Bone marrow (tissue), 2 donors: Measurements from ENCODE around the gene DMAC2L.
"Not testable (repeated sequence)": the region's sequence is repeated elsewhere in the genome, so short reads cannot be mapped to it uniquely, and the experiment has no call there.

Experiments used
- DNase-seq, 2 donors: peaks; one replicate each; lab custom pipeline; 2025; lab: John Stamatoyannopoulos, UW

Gene DMAC2L

DNA sequence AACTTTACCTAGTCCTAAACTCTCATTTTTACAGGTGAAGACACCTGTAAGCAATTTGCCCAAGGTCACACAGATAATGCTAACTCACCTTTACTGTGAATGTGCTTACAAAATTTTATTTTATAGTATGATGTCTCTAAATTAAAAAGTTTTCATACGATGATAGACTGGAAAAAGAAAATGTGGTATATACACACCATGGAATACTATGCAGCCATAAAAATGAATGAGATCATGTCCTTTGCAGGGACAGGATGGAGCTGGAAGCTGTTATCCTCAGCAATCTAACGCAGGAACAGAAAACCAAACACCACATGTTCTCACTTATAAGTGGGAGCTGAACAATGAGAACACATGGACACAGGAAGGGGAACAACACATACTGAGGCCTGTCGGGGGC is 44.2 kb downstream of the DMAC2L start:
- DNase-seq: not testable (repeated sequence)

DNA sequence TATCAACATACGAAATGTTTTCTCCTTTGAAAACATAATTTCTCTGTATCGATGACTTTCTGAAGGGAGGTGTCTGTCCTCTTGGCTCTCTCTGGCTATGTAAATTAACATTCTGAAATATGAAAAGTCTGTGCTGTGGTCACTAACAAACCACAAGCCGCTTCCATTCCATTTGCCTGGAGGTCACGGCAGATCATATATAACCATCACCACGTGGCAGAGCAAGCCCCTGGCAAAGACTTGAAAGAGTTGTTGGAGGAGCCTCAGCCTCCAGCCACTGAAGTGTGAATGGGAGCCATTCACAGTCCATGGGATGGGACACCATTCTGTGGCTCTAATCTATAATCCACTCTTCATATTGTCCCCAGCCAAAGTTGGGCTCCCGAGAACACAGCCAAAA is 45.0 kb downstream of the DMAC2L start:
- DNase-seq: no peak

DNA sequence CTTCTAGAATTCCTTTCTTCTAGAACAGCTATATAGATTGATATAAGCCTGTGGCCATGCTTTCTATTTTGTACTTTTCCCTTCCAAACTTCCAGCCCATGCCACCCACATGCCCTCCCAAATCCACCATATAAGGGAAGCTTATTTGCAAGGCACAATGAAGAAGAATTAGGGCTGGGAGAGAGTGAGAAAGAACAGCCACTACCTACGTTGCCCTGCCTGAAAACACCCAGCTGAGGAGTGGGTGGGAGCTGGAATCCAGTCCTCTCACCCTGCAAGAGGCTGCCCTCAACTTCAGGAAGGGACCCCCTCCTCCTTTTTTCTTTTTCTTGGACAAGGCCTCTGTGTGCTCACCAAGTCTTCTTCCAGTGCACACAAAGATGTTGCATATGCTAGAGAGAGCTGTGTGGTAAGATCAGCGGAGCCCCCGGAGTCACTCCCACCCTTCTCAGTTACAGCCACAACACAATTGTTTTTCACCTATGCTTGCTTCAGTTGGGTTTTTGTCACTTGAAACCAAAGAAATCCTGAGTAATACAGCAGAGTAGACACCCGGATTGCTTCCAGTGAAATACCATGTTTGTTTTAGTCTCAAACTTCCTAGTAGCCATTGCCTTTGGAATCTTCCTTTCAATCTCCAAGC is 45.8 kb downstream of the DMAC2L start:
- DNase-seq: no peak

DNA sequence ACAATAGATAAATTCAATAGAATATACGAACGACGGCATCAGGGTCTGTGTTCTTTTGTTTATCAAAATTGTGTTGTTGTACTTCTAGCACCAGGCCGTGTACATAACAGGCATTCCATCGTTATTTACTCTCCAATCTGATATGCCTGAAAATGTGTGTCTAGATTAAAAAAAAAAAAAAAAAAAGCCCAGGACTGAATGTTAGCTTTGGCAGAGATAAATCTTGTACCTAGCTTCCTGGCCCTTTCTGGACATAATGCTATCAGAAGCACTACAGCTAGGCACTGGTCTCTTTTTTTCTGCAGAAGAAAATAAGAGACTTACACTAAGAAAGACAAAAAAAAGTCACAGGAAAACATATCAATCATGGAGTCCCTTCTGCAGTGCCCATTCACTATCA is 47.5 kb downstream of the DMAC2L start:
- DNase-seq: no peak

- DNase-seq: no peak
Observed at GRCh38 chr14:50360093-50360492, 48.0 kb downstream of the DMAC2L start.

- no peak for DNase-seq
Observed at GRCh38 chr14:50360851-50361250, 48.7 kb downstream of the DMAC2L start.

DNA sequence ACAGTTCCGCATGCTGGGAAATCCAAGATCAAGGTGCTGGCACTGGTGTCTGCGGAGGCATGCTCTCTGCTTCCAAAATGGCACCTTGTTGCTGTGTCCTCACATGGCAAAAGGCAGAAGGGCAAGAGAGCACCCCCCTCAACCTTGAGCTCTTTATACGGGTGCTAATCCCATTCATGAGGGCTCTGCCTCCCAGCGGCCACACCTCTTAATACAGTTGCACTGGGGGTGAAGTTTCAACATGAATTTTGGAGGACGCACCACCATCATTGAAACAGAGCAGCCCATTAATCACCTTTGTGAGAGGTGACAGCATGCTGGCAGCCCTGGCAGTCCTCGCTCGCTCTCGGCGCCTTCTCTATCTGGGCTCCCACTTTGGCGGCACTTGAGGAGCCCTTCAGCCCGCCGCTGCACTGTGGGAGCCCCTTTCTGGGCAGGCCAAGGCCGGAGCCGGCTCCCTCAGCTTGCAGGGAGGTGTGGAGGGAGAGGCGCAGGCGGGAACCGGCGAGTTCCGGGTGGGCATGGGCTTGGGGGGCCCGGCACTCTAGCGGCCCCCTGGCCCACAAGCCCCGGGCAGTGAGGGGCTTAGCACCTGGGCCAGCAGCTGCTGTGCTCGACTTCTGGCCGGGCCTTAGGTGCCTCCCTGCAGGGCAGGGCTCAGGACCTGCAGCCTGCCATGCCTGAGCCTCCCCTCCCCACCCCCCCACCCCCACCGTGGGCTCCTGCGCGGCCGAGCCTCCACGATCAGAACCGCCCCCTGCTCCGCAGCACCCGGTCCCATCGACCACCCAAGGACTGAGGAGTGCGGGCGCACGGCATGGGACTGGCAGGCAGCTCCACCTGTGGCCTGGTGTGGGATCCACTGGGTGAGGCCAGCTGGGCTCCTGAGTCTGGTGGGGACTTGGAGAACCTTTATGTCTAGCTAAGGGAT is 49.6 kb downstream of the DMAC2L start:
- not testable (repeated sequence) for DNase-seq

DNA sequence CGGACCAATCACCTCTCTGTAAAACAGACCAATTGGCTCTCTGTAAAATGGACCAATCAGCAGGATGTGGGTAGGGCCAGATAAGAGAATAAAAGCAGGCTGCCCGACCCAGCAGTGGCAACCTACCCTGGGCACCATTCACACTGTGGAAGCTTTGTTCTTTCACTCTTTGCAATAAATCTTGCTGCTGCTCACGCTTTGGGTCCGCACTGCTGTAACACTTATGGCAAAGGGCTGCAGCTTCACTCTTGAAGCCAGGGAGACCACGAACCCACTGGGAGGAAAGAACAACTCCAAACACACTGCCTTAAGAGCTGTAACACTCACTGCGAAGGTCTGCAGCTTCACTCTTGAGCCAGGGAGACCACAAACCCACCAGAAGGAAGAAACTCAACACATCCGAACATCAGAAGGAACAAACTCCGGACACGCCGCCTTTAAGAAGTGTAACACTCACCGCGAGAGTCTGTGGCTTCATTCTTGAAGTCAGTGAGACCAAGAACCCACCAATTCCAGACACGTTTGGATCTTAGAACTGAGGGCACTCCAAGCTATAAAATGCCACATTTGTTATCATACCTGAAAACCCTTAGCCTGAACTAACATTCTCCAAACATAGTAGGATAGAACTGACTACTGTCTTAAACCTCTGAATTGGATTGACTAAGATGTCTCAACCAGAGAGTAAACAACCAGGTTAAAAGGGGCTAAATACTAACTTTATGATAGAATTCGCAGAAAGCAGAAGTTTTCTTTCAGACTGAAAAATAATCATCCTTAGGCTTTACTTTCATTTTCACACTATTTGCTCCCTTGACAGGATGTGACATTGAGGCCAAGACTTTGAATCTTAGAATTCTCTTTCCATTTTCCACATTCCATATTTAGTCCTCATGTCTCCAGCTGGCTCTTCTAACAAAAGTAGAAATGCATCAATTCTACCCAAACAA is 50.9 kb downstream of the DMAC2L start:
- DNase-seq: peak in 1 of 2 donors; percentile 60

DNA sequence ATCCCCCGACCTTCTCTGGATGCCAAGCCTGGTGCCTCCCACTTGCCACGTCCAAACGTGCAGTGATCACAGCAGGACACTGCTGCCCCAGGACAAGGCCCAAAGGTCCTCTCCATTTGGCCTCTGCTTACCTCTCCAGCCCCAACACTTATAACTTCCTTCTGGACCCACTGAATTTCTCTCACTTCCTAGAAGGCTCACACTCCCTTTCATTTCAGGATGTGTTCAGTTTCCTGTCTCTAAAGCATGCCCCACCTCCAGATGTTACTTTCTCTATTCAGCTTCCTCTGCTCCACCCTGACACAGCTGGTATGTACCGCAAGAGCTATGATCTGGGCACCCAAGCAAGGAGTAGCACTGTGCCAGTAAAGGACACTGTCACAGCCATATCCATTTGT is 51.6 kb downstream of the DMAC2L start:
- DNase-seq: peak in 1 of 2 donors; percentile 94

- no peak for DNase-seq
Observed at GRCh38 chr14:50364792-50365191, 52.7 kb downstream of the DMAC2L start.

- not testable (repeated sequence) for DNase-seq
Observed at GRCh38 chr14:50365572-50365971, 53.4 kb downstream of the DMAC2L start.

DNA sequence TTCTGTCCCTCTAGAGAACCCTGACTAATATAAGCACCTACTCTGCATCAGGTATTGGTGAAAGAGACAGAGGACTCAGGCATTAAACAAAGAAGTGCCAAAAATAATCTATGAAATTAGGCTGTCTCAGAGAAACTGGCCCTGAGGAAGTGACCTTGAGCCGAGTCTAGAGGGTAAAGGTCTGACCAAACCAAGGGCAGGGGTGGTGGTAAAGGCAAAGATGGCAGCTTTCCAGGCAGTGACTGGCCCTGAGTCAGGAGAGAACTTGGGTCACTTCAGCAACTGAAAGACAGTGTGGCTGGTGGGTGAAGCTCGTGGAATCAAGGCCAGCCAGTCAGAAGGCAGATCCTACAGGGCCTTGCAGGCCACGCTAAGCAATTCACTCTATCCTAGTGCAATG is 54.0 kb downstream of the DMAC2L start:
- no peak for DNase-seq

GRCh38 chr14:50366589-50366988 is 54.5 kb downstream of the DMAC2L start:
- no peak for DNase-seq

- DNase-seq: no peak
Observed at GRCh38 chr14:50371546-50371945, 59.4 kb downstream of the DMAC2L start.

DNA sequence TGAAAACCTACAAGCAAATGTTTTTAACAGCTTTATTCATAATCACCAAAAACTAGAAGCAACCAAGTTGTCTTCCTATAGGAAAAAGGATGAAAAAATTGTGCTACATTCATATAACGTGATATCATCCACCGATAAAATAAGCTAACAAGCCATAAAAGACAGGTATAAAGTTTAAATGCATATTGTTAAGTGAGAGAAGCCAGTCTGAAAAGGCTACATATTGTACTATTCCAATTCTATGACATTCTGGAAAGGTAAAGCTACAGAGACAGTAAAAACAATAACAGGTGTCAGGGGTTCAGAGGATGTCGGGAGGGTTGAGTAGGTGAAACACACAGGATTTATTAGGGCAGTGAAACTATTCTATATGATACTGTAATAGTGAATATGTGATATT is 61.8 kb downstream of the DMAC2L start:
- DNase-seq: no peak

GRCh38 chr14:50375760-50376159 is 63.6 kb downstream of the DMAC2L start:
- no peak for DNase-seq
